ENCODE results near the gene SLC6A11.

SLC6A11 gene

GRCh38 chr3:10841100-10841499 lies 25.1 kb downstream of the SLC6A11 start:
- no peak overlapping the region for H3K27ac ChIP-seq
- ChIA-PET CTCF (no interaction called here), POLR2A (ENCODE audit: low non-redundant PET) (no interaction called here)
- no peak for DNase-seq (ENCODE audit: low spot score)
- no peak for TF ChIP-seq CTCF (conservative IDR thresholded peaks at IDR 0.05; ENCODE audit: low read depth)

GRCh38 chr3:10843378-10843777 lies 27.4 kb downstream of the SLC6A11 start:
- no peak overlapping the region for H3K27ac ChIP-seq
- TF ChIP-seq CTCF (conservative IDR thresholded peaks at IDR 0.05; ENCODE audit: low read depth), result no peak
- ChIA-PET POLR2A (ENCODE audit: low non-redundant PET) (no interaction called here), CTCF (no interaction called here)
- no peak for DNase-seq (ENCODE audit: low spot score)

GRCh38 chr3:10845001-10845761 lies 29.2 kb downstream of the SLC6A11 start:
- ChIA-PET CTCF (no interaction called here), POLR2A (ENCODE audit: low non-redundant PET) (no interaction called here)
- DNase-seq (ENCODE audit: low spot score), result no peak
- TF ChIP-seq CTCF (conservative IDR thresholded peaks at IDR 0.05; ENCODE audit: low read depth), result no peak
- H3K27ac ChIP-seq, result no peak overlapping the region

GRCh38 chr3:10845839-10846656 lies 30.0 kb downstream of the SLC6A11 start:
- DNase-seq (ENCODE audit: low spot score), result no peak
- CTCF ChIA-PET, result no interaction called here
- H3K27ac ChIP-seq, result no peak overlapping the region
- POLR2A ChIA-PET (ENCODE audit: low non-redundant PET), result no interaction called here
- no peak for TF ChIP-seq CTCF (conservative IDR thresholded peaks at IDR 0.05; ENCODE audit: low read depth)

GRCh38 chr3:10846657-10846975 lies 30.6 kb downstream of the SLC6A11 start:
- H3K27ac ChIP-seq, result no peak overlapping the region
- CTCF ChIA-PET, result no interaction called here
- no peak for DNase-seq (ENCODE audit: low spot score)
- POLR2A ChIA-PET (ENCODE audit: low non-redundant PET), result no interaction called here
- no peak for TF ChIP-seq CTCF (conservative IDR thresholded peaks at IDR 0.05; ENCODE audit: low read depth)

- H3K27ac ChIP-seq, result no peak overlapping the region
- no peak for DNase-seq (ENCODE audit: low spot score)
- CTCF ChIA-PET, result interaction anchor here (0.6 kb wide), 1 partner anchor 583 kb away, joined by 5 read pairs; no protein-coding TSS in a partner anchor
- no peak for TF ChIP-seq CTCF (conservative IDR thresholded peaks at IDR 0.05; ENCODE audit: low read depth)
- POLR2A ChIA-PET (ENCODE audit: low non-redundant PET), result no interaction called here
These were observed 32.2 kb downstream of the SLC6A11 start for GRCh38 chr3:10848261-10848660.
